ENCODE data around the gene SLC25A13. TPM values are rescaled to one million over a fixed set of nuclear protein-coding genes. Genes with fewer than 3 reads are reported as not detected.

SLC25A13 gene
- polyA plus RNA-seq, 1 of the 3 experiments (the other 2 are of a cell fraction) = 16.0 TPM

DNA sequence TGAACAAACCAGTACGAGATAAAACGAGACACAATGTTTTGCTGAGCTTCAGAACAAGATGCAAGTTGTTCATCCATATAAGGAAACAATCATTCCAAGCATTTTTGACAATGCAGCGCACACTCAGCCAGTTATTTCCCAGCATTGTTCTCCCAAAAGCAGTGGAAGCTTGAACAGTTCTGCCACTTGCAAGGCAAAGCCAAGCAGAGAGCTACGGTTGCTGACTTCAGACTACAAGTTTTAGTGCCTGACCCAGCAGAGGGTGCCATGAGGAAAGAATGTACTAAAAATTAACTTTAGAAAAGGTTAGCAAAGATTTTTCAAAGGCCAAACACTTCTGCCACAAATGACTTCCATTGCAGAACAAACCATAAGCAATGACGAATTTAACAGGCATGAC is 152.5 kb downstream of the SLC25A13 start:
- Histone ChIP-seq H3F3A (replicated peaks; ENCODE audit: insufficient read depth) (no peaks in the 10 kb centered on the region), H3K9me3 (no peaks in the 10 kb centered on the region), H4K20me1 (ENCODE audit: insufficient read depth) (no peaks in the 10 kb centered on the region), H3K79me2 (ENCODE audit: insufficient read depth) (no peaks in the 10 kb centered on the region), H3K4me2 (no peak overlapping the region), H3K27me3 (ENCODE audit: insufficient read depth) (no peaks in the 10 kb centered on the region), H3K4me3 (ENCODE audit: low read depth in 2 of 2, low read length in 1 of 2) (no peak overlapping the region), H3K36me3 (replicated peaks in 1 of 2; ENCODE audit: control insufficient read depth in 1 of 2, insufficient read depth in 2 of 2, low read length in 1 of 2) (peaks cover 50 to 59% of the 10 kb centered on the region in 2 experiments), H3K9ac (no peak overlapping the region), H3K4me1 (ENCODE audit: control insufficient read depth in 1 of 2, insufficient read depth in 2 of 2, low read depth in 1 of 2, low read length in 1 of 2) (no peaks in the 10 kb centered on the region), H3K9me2 (no peaks in the 10 kb centered on the region), H2AFZ (ENCODE audit: low read depth) (no peak overlapping the region), H3K27ac (ENCODE audit: low read depth in 2 of 2, low read length in 1 of 2) (no peak overlapping the region)
- CTCF ChIA-PET = interaction anchor here (1.0 to 1.5 kb wide), 3 partner anchors 9 to 858 kb away, joined by 3 read pairs; no protein-coding TSS in a partner anchor
- TF ChIP-seq JUND (IDR thresholded peaks at IDR 0.05) (no peak), RFX5 (IDR thresholded peaks at IDR 0.05; ENCODE audit: low read length) (no peak), NRF1 (IDR thresholded peaks at IDR 0.05; ENCODE audit: low read depth, low read length) (no peak), EZH2phosphoT487 (IDR thresholded peaks at IDR 0.05; ENCODE audit: borderline replicate concordance, low read depth) (no peak), TAF1 (IDR thresholded peaks at IDR 0.05; ENCODE audit: borderline replicate concordance, low read depth, low read length) (no peak), RXRA (IDR thresholded peaks at IDR 0.05; ENCODE audit: borderline replicate concordance, low read depth) (no peak), FOXJ3 (CRISPR knock-in tag; IDR thresholded peaks at IDR 0.05) (no peak), FOXM1 (IDR thresholded peaks at IDR 0.05; ENCODE audit: low read depth) (no peak), GABPA (IDR thresholded peaks at IDR 0.05; ENCODE audit: low read depth) (no peak), ELF1 (IDR thresholded peaks at IDR 0.05) (no peak), FOSL2 (IDR thresholded peaks at IDR 0.05; ENCODE audit: borderline replicate concordance, low read depth) (no peak)
- TF ChIP-seq, protein P1, sequence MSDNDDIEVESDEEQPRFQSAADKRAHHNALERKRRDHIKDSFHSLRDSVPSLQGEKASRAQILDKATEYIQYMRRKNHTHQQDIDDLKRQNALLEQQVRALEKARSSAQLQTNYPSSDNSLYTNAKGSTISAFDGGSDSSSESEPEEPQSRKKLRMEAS (IDR thresholded peaks at IDR 0.05; ENCODE audit: low read depth) = no peak
- TF ChIP-seq, protein P2, sequence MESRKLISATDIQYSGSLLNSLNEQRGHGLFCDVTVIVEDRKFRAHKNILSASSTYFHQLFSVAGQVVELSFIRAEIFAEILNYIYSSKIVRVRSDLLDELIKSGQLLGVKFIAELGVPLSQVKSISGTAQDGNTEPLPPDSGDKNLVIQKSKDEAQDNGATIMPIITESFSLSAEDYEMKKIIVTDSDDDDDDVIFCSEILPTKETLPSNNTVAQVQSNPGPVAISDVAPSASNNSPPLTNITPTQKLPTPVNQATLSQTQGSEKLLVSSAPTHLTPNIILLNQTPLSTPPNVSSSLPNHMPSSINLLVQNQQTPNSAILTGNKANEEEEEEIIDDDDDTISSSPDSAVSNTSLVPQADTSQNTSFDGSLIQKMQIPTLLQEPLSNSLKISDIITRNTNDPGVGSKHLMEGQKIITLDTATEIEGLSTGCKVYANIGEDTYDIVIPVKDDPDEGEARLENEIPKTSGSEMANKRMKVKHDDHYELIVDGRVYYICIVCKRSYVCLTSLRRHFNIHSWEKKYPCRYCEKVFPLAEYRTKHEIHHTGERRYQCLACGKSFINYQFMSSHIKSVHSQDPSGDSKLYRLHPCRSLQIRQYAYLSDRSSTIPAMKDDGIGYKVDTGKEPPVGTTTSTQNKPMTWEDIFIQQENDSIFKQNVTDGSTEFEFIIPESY (IDR thresholded peaks at IDR 0.05; ENCODE audit: borderline replicate concordance, low read depth) = no peak
- TF ChIP-seq, protein P3, sequence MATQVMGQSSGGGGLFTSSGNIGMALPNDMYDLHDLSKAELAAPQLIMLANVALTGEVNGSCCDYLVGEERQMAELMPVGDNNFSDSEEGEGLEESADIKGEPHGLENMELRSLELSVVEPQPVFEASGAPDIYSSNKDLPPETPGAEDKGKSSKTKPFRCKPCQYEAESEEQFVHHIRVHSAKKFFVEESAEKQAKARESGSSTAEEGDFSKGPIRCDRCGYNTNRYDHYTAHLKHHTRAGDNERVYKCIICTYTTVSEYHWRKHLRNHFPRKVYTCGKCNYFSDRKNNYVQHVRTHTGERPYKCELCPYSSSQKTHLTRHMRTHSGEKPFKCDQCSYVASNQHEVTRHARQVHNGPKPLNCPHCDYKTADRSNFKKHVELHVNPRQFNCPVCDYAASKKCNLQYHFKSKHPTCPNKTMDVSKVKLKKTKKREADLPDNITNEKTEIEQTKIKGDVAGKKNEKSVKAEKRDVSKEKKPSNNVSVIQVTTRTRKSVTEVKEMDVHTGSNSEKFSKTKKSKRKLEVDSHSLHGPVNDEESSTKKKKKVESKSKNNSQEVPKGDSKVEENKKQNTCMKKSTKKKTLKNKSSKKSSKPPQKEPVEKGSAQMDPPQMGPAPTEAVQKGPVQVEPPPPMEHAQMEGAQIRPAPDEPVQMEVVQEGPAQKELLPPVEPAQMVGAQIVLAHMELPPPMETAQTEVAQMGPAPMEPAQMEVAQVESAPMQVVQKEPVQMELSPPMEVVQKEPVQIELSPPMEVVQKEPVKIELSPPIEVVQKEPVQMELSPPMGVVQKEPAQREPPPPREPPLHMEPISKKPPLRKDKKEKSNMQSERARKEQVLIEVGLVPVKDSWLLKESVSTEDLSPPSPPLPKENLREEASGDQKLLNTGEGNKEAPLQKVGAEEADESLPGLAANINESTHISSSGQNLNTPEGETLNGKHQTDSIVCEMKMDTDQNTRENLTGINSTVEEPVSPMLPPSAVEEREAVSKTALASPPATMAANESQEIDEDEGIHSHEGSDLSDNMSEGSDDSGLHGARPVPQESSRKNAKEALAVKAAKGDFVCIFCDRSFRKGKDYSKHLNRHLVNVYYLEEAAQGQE (IDR thresholded peaks at IDR 0.05; ENCODE audit: low read depth, low read length) = no peak
- POLR2A ChIA-PET = no interaction called here
- DNase-seq = no peak
- 75% methylated on average over 5 of the region's 5 CpGs for WGBS (ENCODE audit: low lambda C conversion rate)
